ENCODE results near the gene GRAMD1B.
A peak's percentile ranks its signal among the peaks of the same experiment; 100 is the strongest.

The GRAMD1B gene

GRCh38 chr11:123392431-123392830, 37.6 kb upstream of the GRAMD1B start:
- Histone ChIP-seq H3K36me3 (ENCODE audit: control insufficient read depth in 5 of 5, insufficient read depth in 5 of 5, low read length in 5 of 5) (no peaks in the 10 kb centered on the region), H3K4me3 (ENCODE audit: low read depth in 1 of 5, low read length in 5 of 5) (no peak overlapping the region)

GRCh38 chr11:123392844-123393243, 37.2 kb upstream of the GRAMD1B start:
- Histone ChIP-seq H3K36me3 (ENCODE audit: control insufficient read depth in 5 of 5, insufficient read depth in 5 of 5, low read length in 5 of 5) (no peaks in the 10 kb centered on the region), H3K27ac (ENCODE audit: low read depth, low read length) (no peak overlapping the region), H3K9me3 (ENCODE audit: control insufficient read depth in 5 of 5, low read length in 5 of 5) (no peaks in the 10 kb centered on the region), H3K4me1 (ENCODE audit: control insufficient read depth in 5 of 5, insufficient read depth in 5 of 5, low read length in 5 of 5) (no peaks in the 10 kb centered on the region), H3K4me3 (ENCODE audit: low read depth in 1 of 5, low read length in 5 of 5) (no peak overlapping the region), H3K9ac (ENCODE audit: low read length in 5 of 5) (no peak overlapping the region), H3K27me3 (ENCODE audit: control insufficient read depth in 5 of 5, insufficient read depth in 4 of 5, low read length in 5 of 5) (no peaks in the 10 kb centered on the region)

More at GRCh38 chr11:123392431-123392830, 37.6 kb upstream of the GRAMD1B start:
- Histone ChIP-seq H3K9me3 (ENCODE audit: control insufficient read depth in 5 of 5, low read length in 5 of 5) (no peaks in the 10 kb centered on the region), H3K9ac (ENCODE audit: low read length in 5 of 5) (no peak overlapping the region), H3K4me1 (ENCODE audit: control insufficient read depth in 5 of 5, insufficient read depth in 5 of 5, low read length in 5 of 5) (no peaks in the 10 kb centered on the region), H3K27me3 (ENCODE audit: control insufficient read depth in 5 of 5, insufficient read depth in 4 of 5, low read length in 5 of 5) (no peaks in the 10 kb centered on the region), H3K27ac (ENCODE audit: low read depth, low read length) (no peak overlapping the region)

- H3K4me3 ChIP-seq (ENCODE audit: low read depth in 1 of 5, low read length in 5 of 5) = no peak overlapping the region
- H3K36me3 ChIP-seq (ENCODE audit: control insufficient read depth in 5 of 5, insufficient read depth in 5 of 5, low read length in 5 of 5) = no peaks in the 10 kb centered on the region
- no peaks in the 10 kb centered on the region for H3K27me3 ChIP-seq (ENCODE audit: control insufficient read depth in 5 of 5, insufficient read depth in 4 of 5, low read length in 5 of 5)
- no peaks in the 10 kb centered on the region for H3K4me1 ChIP-seq (ENCODE audit: control insufficient read depth in 5 of 5, insufficient read depth in 5 of 5, low read length in 5 of 5)
- no peak overlapping the region for H3K9ac ChIP-seq (ENCODE audit: low read length in 5 of 5)
- H3K27ac ChIP-seq (ENCODE audit: low read depth, low read length) = no peak overlapping the region
- H3K9me3 ChIP-seq (ENCODE audit: control insufficient read depth in 5 of 5, low read length in 5 of 5) = no peaks in the 10 kb centered on the region
Measured at GRCh38 chr11:123393312-123393927, 36.6 kb upstream of the GRAMD1B start.

- no peak overlapping the region for H3K9ac ChIP-seq (ENCODE audit: low read length in 5 of 5)
- no peak overlapping the region for H3K27ac ChIP-seq (ENCODE audit: low read depth, low read length)
- H3K4me3 ChIP-seq (ENCODE audit: low read depth in 1 of 5, low read length in 5 of 5) = no peak overlapping the region
Measured at GRCh38 chr11:123404676-123405075, 25.4 kb upstream of the GRAMD1B start.

GRCh38 chr11:123405123-123405592, 24.9 kb upstream of the GRAMD1B start:
- Histone ChIP-seq H3K27ac (ENCODE audit: low read depth, low read length) (no peak overlapping the region), H3K27me3 (ENCODE audit: control insufficient read depth in 5 of 5, insufficient read depth in 4 of 5, low read length in 5 of 5) (peaks cover 0 to 17% (median 2%) of the 10 kb centered on the region in 5 donors), H3K4me3 (ENCODE audit: low read depth in 1 of 5, low read length in 5 of 5) (no peak overlapping the region), H3K36me3 (ENCODE audit: control insufficient read depth in 5 of 5, insufficient read depth in 5 of 5, low read length in 5 of 5) (no peaks in the 10 kb centered on the region), H3K4me1 (ENCODE audit: control insufficient read depth in 5 of 5, insufficient read depth in 5 of 5, low read length in 5 of 5) (peaks cover 0 to 15% (median 8%) of the 10 kb centered on the region in 5 donors), H3K9ac (ENCODE audit: low read length in 5 of 5) (no peak overlapping the region), H3K9me3 (ENCODE audit: control insufficient read depth in 5 of 5, low read length in 5 of 5) (no peaks in the 10 kb centered on the region)

More at GRCh38 chr11:123404676-123405075, 25.4 kb upstream of the GRAMD1B start:
- Histone ChIP-seq H3K36me3 (ENCODE audit: control insufficient read depth in 5 of 5, insufficient read depth in 5 of 5, low read length in 5 of 5) (no peaks in the 10 kb centered on the region), H3K9me3 (ENCODE audit: control insufficient read depth in 5 of 5, low read length in 5 of 5) (no peaks in the 10 kb centered on the region), H3K27me3 (ENCODE audit: control insufficient read depth in 5 of 5, insufficient read depth in 4 of 5, low read length in 5 of 5) (peaks cover 0 to 17% (median 2%) of the 10 kb centered on the region in 5 donors), H3K4me1 (ENCODE audit: control insufficient read depth in 5 of 5, insufficient read depth in 5 of 5, low read length in 5 of 5) (peaks cover 0 to 15% (median 8%) of the 10 kb centered on the region in 5 donors)

GRCh38 chr11:123406441-123407129, 23.5 kb upstream of the GRAMD1B start:
- Histone ChIP-seq H3K27ac (ENCODE audit: low read depth, low read length) (no peak overlapping the region), H3K4me1 (ENCODE audit: control insufficient read depth in 5 of 5, insufficient read depth in 5 of 5, low read length in 5 of 5) (peaks cover 0 to 15% (median 8%) of the 10 kb centered on the region in 5 donors), H3K27me3 (ENCODE audit: control insufficient read depth in 5 of 5, insufficient read depth in 4 of 5, low read length in 5 of 5) (peaks cover 0 to 12% (median 2%) of the 10 kb centered on the region in 5 donors), H3K36me3 (ENCODE audit: control insufficient read depth in 5 of 5, insufficient read depth in 5 of 5, low read length in 5 of 5) (no peaks in the 10 kb centered on the region), H3K4me3 (ENCODE audit: low read depth in 1 of 5, low read length in 5 of 5) (no peak overlapping the region), H3K9ac (ENCODE audit: low read length in 5 of 5) (no peak overlapping the region), H3K9me3 (ENCODE audit: control insufficient read depth in 5 of 5, low read length in 5 of 5) (no peaks in the 10 kb centered on the region)

- Histone ChIP-seq H3K9ac (ENCODE audit: low read length in 5 of 5) (no peak overlapping the region), H3K9me3 (ENCODE audit: control insufficient read depth in 5 of 5, low read length in 5 of 5) (no peaks in the 10 kb centered on the region), H3K36me3 (ENCODE audit: control insufficient read depth in 5 of 5, insufficient read depth in 5 of 5, low read length in 5 of 5) (no peaks in the 10 kb centered on the region), H3K27me3 (ENCODE audit: control insufficient read depth in 5 of 5, insufficient read depth in 4 of 5, low read length in 5 of 5) (peaks cover 0 to 12% (median 2%) of the 10 kb centered on the region in 5 donors), H3K27ac (ENCODE audit: low read depth, low read length) (no peak overlapping the region), H3K4me1 (ENCODE audit: control insufficient read depth in 5 of 5, insufficient read depth in 5 of 5, low read length in 5 of 5) (peaks cover 0 to 15% (median 8%) of the 10 kb centered on the region in 5 donors), H3K4me3 (ENCODE audit: low read depth in 1 of 5, low read length in 5 of 5) (peak overlapping the region in 1 of 5 donors; percentile 44)
Measured at GRCh38 chr11:123407130-123407995, 22.7 kb upstream of the GRAMD1B start.

GRCh38 chr11:123407996-123408597, 22.0 kb upstream of the GRAMD1B start:
- Histone ChIP-seq H3K4me1 (ENCODE audit: control insufficient read depth in 5 of 5, insufficient read depth in 5 of 5, low read length in 5 of 5) (peaks cover 0 to 15% (median 8%) of the 10 kb centered on the region in 5 donors), H3K9ac (ENCODE audit: low read length in 5 of 5) (no peak overlapping the region), H3K36me3 (ENCODE audit: control insufficient read depth in 5 of 5, insufficient read depth in 5 of 5, low read length in 5 of 5) (no peaks in the 10 kb centered on the region), H3K27ac (ENCODE audit: low read depth, low read length) (no peak overlapping the region), H3K4me3 (ENCODE audit: low read depth in 1 of 5, low read length in 5 of 5) (no peak overlapping the region), H3K9me3 (ENCODE audit: control insufficient read depth in 5 of 5, low read length in 5 of 5) (no peaks in the 10 kb centered on the region), H3K27me3 (ENCODE audit: control insufficient read depth in 5 of 5, insufficient read depth in 4 of 5, low read length in 5 of 5) (peaks cover 0 to 11% (median 2%) of the 10 kb centered on the region in 5 donors)

- Histone ChIP-seq H3K27me3 (ENCODE audit: control insufficient read depth in 5 of 5, insufficient read depth in 4 of 5, low read length in 5 of 5) (peaks cover 0 to 14% (median 3%) of the 10 kb centered on the region in 5 donors), H3K27ac (ENCODE audit: low read depth, low read length) (no peak overlapping the region), H3K9ac (ENCODE audit: low read length in 5 of 5) (no peak overlapping the region), H3K9me3 (ENCODE audit: control insufficient read depth in 5 of 5, low read length in 5 of 5) (no peaks in the 10 kb centered on the region), H3K4me3 (ENCODE audit: low read depth in 1 of 5, low read length in 5 of 5) (no peak overlapping the region), H3K4me1 (ENCODE audit: control insufficient read depth in 5 of 5, insufficient read depth in 5 of 5, low read length in 5 of 5) (peaks cover 0 to 15% (median 8%) of the 10 kb centered on the region in 5 donors), H3K36me3 (ENCODE audit: control insufficient read depth in 5 of 5, insufficient read depth in 5 of 5, low read length in 5 of 5) (no peaks in the 10 kb centered on the region)
Measured at GRCh38 chr11:123408619-123409455, 21.2 kb upstream of the GRAMD1B start.

All from subcutaneous abdominal adipose tissue (tissue), 5 donors.